Measurements from ENCODE around the gene HOXD3.

Gene HOXD3

DNA sequence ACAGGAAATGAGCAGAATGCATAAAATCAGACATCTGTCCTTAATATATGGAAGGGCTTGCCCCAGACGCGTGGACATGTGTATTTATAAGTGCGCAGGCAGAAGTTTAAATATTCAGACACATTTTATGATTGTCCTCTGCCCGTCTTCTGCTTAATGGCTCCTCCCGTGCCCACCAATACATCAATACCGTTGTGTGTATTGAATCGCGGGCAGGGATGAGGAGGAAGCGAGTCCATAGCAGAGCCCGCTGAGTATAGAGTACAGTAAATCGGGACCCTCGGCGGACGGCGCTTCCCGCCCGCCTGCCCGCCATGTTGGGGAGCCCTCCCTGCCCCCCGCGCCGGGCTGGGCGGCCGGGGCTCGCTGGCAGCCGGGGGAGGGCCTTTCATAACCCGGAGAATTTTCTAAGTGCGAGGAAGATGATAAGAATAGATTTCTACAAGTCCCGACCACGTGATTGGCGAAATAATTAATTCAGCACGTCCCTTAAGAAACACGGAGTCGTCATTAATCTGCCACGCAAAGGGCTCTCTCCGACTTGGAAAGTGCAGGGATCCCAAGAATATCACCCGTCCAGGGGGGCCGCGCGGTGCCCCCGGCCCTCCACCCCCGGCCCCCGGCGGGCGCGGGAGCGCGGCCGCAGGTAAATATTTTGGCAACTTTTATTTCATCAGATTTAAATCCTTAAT is at the start of gene HOXD3:
TSS of gene HOXD3 (plus strand) at position 501 of the 692 bp plus-strand sequence. CDS start 11,808 bp downstream, outside the sequence.
- no peaks in the 10 kb centered on the region; the same call in 1 of the 2 replicates for H3K4me1 ChIP-seq (ENCODE audit: insufficient read depth, low read length)
- no peaks in the 10 kb centered on the region for H3K9me3 ChIP-seq (ENCODE audit: control insufficient read depth, insufficient read depth, low read length)
- H3K36me3 ChIP-seq (ENCODE audit: insufficient read depth, low read length), result no peaks in the 10 kb centered on the region
- no peak within 1 kb of the TSS; the same call in 1 of the 2 replicates for H3K9ac ChIP-seq (ENCODE audit: low read depth, low read length)

GRCh38 chr2:176107731-176108181 is 49.4 kb upstream of the HOXD3 start:
- Histone ChIP-seq H3K9ac (ENCODE audit: low read depth, low read length) (peak overlapping the region; percentile 6; the same call in 1 of the 2 replicates), H3K4me1 (ENCODE audit: insufficient read depth, low read length) (peaks cover 4% of the 10 kb centered on the region; the same call in 1 of the 2 replicates), H3K9me3 (ENCODE audit: control insufficient read depth, insufficient read depth, low read length) (no peaks in the 10 kb centered on the region), H3K36me3 (ENCODE audit: insufficient read depth, low read length) (no peaks in the 10 kb centered on the region)

- no peak overlapping the region for H3K9ac ChIP-seq (ENCODE audit: low read depth, low read length)
- H3K4me1 ChIP-seq (ENCODE audit: insufficient read depth, low read length), result peaks cover 4% of the 10 kb centered on the region; the same call in 1 of the 2 replicates
- H3K36me3 ChIP-seq (ENCODE audit: insufficient read depth, low read length), result no peaks in the 10 kb centered on the region
- no peaks in the 10 kb centered on the region for H3K9me3 ChIP-seq (ENCODE audit: control insufficient read depth, insufficient read depth, low read length)
These were observed 47.8 kb upstream of the HOXD3 start for GRCh38 chr2:176109192-176109901.

- Histone ChIP-seq H3K4me1 (ENCODE audit: insufficient read depth, low read length) (peaks cover 4% of the 10 kb centered on the region; the same call in 1 of the 2 replicates), H3K36me3 (ENCODE audit: insufficient read depth, low read length) (no peaks in the 10 kb centered on the region), H3K9me3 (ENCODE audit: control insufficient read depth, insufficient read depth, low read length) (no peaks in the 10 kb centered on the region), H3K9ac (ENCODE audit: low read depth, low read length) (no peak overlapping the region)
These were observed 47.2 kb upstream of the HOXD3 start for GRCh38 chr2:176109946-176110345.

DNA sequence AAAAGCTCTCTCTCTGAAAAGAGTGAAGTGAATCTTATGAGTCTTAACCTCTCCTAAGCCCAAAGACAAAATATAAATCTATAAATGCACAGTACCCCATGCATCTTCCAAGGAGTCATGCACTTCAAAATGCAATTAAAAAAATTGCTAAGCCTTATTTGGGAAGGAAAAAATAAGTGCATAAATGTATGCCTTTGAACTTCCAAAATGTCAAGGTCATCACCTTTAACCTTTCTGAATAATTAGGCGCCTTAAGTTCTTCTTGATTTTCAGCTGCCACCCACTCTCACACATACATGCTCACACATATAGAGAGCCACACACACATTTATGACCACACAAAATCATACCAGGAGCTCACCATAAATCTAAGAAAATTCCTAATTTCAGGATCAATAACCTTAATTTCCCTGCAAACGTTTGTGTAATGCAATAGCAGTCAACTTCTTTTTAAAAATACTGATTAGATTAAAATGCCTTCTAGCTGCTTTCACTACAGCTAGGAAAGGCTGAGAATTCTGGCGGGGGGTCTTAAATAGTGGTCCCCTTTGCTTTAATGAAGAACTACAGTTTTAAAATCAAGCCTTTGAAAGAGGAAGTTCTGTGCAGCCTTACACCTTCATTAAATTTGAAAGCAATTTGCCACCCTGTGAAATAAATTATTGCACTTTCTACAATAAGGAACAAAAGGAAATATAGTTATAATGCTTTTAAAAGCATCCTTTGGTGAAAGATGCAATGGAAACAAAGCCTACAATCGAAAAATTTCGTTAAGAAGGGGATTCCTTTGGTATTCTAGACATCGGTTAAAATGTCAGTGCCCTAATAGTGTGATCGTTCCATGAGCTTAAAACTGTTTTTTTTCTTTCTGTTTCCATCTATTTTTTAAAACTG is 46.4 kb upstream of the HOXD3 start:
- H3K9me3 ChIP-seq (ENCODE audit: control insufficient read depth, insufficient read depth, low read length), result no peaks in the 10 kb centered on the region

GRCh38 chr2:176111309-176111663 is 45.8 kb upstream of the HOXD3 start:
- no peak overlapping the region for H3K9ac ChIP-seq (ENCODE audit: low read depth, low read length)
- no peaks in the 10 kb centered on the region for H3K9me3 ChIP-seq (ENCODE audit: control insufficient read depth, insufficient read depth, low read length)
- no peaks in the 10 kb centered on the region for H3K4me1 ChIP-seq (ENCODE audit: insufficient read depth, low read length)
- H3K36me3 ChIP-seq (ENCODE audit: insufficient read depth, low read length), result no peaks in the 10 kb centered on the region

More for the DNA sequence above, 46.4 kb upstream of the HOXD3 start:
- Histone ChIP-seq H3K9ac (ENCODE audit: low read depth, low read length) (no peak overlapping the region), H3K4me1 (ENCODE audit: insufficient read depth, low read length) (peaks cover 3% of the 10 kb centered on the region; the same call in 1 of the 2 replicates), H3K36me3 (ENCODE audit: insufficient read depth, low read length) (no peaks in the 10 kb centered on the region)

GRCh38 chr2:176111846-176112374 is 45.2 kb upstream of the HOXD3 start:
- Histone ChIP-seq H3K9ac (ENCODE audit: low read depth, low read length) (no peak overlapping the region), H3K4me1 (ENCODE audit: insufficient read depth, low read length) (no peaks in the 10 kb centered on the region), H3K36me3 (ENCODE audit: insufficient read depth, low read length) (no peaks in the 10 kb centered on the region), H3K9me3 (ENCODE audit: control insufficient read depth, insufficient read depth, low read length) (no peaks in the 10 kb centered on the region; the same call in 1 of the 2 replicates)

- Histone ChIP-seq H3K4me1 (ENCODE audit: insufficient read depth, low read length) (no peaks in the 10 kb centered on the region), H3K9ac (ENCODE audit: low read depth, low read length) (no peak overlapping the region), H3K9me3 (ENCODE audit: control insufficient read depth, insufficient read depth, low read length) (no peaks in the 10 kb centered on the region; the same call in 1 of the 2 replicates), H3K36me3 (ENCODE audit: insufficient read depth, low read length) (no peaks in the 10 kb centered on the region)
These were observed 44.5 kb upstream of the HOXD3 start for GRCh38 chr2:176112375-176113302.

DNA sequence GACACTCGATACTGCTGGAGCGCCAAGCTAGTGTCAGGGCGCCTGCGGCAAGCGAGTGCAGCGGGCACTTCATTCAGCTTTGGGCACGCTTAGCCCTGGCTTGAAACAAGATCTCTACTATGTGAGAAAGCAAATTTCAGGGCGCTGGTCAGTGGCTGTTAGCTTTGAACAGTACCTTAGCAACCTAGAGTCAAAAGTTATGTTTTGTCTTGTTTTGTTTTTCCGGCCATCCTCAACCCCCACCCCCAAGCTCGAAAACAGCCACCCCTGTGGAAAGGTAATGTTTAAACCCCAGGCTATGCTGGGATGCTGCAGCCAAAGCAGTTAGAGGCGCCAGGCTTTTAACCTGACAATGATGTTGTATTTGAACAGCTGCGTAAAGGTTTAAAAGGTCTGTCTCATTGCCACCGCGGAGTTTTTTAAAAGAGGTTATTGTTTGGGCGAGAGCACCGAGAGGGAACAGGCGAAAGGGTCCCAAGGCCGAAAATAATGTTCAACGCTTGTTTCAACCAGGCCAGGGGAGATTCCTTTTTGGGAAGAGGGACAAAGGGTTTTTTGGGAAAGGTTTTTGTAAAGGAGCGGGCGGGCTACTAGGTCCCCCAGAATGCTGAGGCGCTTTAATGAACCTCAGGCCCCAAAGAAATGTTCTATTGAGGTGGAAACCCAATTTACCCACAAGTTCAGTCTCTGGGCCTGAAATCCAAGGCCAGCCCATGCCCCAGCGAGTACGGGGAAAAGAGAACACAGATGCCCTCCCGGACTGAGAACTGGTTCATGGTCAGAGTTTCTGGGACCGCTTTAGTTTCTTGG is 42.8 kb upstream of the HOXD3 start:
- Histone ChIP-seq H3K4me1 (ENCODE audit: insufficient read depth, low read length) (no peaks in the 10 kb centered on the region), H3K9ac (ENCODE audit: low read depth, low read length) (no peak overlapping the region), H3K9me3 (ENCODE audit: control insufficient read depth, insufficient read depth, low read length) (no peaks in the 10 kb centered on the region; the same call in 1 of the 2 replicates), H3K36me3 (ENCODE audit: insufficient read depth, low read length) (no peaks in the 10 kb centered on the region)

DNA sequence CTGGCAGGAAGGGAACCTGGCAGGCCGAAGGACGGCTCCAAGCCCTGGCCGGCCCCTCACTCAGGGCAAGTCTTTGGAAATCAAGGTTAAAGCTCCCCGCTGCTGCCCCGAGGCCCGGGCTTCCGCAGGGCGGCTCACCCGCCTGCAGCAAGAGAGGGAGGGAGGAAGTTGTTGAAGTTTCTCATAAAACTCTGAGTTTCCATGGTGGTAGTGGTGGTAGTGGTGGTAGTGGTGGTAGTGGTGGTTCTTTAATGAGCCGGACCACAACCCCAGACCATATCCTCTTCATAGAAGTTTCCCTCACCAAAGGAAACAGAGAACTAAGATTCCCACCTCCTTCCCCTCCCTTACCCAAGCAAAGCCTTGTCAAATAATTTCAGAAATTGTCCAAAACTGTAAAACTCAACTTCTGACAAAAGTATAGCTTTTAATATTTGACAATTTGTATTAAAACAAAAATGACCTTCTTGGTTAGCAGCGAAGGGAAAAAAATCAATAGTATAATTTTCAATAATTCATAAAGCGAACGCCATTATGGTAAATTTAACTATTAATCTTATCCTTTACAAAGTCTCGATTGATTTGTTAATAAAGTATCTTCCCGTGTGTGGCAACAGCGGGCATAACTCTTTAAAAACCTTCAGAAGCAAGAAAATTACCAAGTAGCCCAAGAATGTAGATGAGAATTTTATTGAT is 42.0 kb upstream of the HOXD3 start:
- no peaks in the 10 kb centered on the region for H3K4me1 ChIP-seq (ENCODE audit: insufficient read depth, low read length)
- no peaks in the 10 kb centered on the region; the same call in 1 of the 2 replicates for H3K9me3 ChIP-seq (ENCODE audit: control insufficient read depth, insufficient read depth, low read length)
- no peak overlapping the region for H3K9ac ChIP-seq (ENCODE audit: low read depth, low read length)
- H3K36me3 ChIP-seq (ENCODE audit: insufficient read depth, low read length), result no peaks in the 10 kb centered on the region

DNA sequence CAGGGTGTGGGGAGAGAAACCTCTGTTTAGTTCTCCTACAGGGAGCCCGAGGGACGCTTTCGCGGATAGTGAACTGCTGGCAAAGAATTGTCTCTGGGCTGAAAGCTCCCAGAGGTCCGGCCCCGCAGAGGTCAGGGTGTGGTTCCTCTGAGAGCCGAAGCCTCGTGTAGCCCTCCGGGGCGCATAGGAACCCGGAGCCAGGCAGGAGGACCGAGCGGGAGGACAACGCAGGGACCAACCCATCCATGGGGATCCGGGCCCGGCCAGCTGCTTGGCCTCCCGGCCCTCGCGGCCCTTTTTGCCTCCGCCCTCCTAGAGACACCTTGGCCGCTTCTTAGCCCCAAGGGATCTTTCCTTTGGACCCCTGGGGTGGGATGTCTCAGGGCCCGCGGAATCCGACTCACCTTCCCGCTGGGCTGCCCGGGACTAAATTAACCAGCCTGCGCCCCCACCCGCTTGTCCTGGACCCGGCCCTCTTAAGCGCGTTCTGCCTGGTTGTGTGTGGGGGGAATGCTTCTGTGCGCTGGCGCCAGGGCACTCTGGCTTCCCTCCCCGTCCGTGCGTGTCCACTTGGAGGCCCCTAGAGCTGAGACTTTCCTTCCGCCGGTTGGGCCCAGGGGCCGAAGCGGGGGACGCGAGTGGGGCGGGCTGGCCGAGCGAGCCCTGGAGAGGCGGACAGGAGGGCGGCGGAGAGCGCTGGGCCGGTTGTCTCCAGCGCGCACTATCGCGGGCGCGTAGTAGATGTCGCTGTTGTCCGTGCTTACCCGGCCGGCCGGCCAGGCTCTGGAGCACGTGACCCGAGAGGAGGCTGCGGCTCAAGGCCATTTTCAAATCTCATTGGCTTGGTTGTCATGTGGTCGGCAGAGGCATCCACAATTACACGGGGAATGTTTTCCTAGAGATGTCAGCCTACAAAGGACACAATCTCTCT is 41.0 kb upstream of the HOXD3 start, which contains the start of gene HOXD10:
TSS of gene HOXD10 (plus strand) at position 896 of the 931 bp plus-strand sequence. CDS start 56 bp downstream, outside the sequence.
- no peaks in the 10 kb centered on the region; the same call in 1 of the 2 replicates for H3K9me3 ChIP-seq (ENCODE audit: control insufficient read depth, insufficient read depth, low read length)
- no peaks in the 10 kb centered on the region for H3K36me3 ChIP-seq (ENCODE audit: insufficient read depth, low read length)
- H3K9ac ChIP-seq (ENCODE audit: low read depth, low read length), result peak within 1 kb of the TSS; percentile 30; the same call in 1 of the 2 replicates
- H3K4me1 ChIP-seq (ENCODE audit: insufficient read depth, low read length), result no peaks in the 10 kb centered on the region

All from ES-I3 (cell line).